NK-92 (cell line): ENCODE results near the gene COL6A3.

ENCODE experiments used
- DNase-seq: peaks from one replicate; lab custom pipeline; 2025; ENCODE audit not compliant: unreplicated experiment; lab: John Stamatoyannopoulos, UW

Gene COL6A3

GRCh38 chr2:237276716-237277490 is 137.1 kb downstream of the COL6A3 start:
- no peak for DNase-seq
